GM10266 (cell line): ENCODE results near the gene HSPA9.

Experiments used
- DNase-seq: peaks from one replicate; pipeline ENCODE4 v3.0.0; 2012; ENCODE audit errors: extremely low spot score
- CTCF ChIP-seq: IDR thresholded peaks from 2 replicates; pipeline ENCODE4 v1.5.1; 2012; ENCODE audit warnings: mild to moderate bottlenecking, low read depth; ENCODE audit not compliant: control insufficient read depth, insufficient read depth; ENCODE audit errors: missing control alignments

HSPA9 gene

GRCh38 chr5:138563340-138564118, 11.7 kb downstream of the HSPA9 start:
- no peak for TF ChIP-seq CTCF
- DNase-seq: no peak

DNA sequence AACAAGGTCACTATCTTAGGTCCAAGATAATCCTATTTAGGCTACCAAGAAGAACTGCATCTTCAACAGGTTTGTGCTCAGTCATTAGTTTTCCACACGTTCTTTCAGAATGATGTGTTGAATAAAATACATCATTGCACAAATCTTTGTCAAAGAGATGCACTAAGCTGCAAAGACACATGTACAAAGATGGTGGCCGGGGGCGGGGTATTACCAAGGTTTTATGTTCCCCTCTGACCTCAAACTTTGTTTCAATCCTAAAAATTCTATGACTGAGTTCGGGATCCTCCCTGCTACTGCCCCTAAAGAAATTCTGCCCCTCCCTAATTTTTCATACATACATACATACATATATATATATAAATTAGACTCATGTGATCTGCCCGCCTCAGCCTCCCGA, 14.2 kb downstream of the HSPA9 start:
- TF ChIP-seq CTCF: no peak
- no peak for DNase-seq

GRCh38 chr5:138559937-138560336, 15.3 kb downstream of the HSPA9 start:
- DNase-seq: no peak
- TF ChIP-seq CTCF: no peak

DNA sequence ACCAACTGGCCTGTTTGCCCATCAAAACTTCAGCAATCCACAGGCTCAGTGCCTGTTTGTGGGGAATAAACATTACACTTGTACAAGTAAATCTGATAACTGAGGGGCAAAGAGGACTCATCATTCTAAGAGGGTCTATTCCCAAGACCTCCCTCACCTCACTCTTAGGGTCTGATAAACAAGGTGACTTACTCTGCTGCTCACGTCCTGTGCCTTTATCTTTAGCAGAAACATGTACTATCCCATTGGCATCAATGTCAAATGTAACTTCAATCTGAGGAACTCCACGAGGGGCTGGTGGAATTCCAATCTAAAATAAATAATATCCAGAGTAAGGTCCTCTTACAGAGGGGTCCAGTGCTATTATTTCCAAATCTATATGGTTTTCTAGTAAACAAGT, 17.5 kb downstream of the HSPA9 start:
- TF ChIP-seq CTCF: no peak
- no peak for DNase-seq

GRCh38 chr5:138554143-138554542, 21.1 kb downstream of the HSPA9 start:
- DNase-seq: no peak
- TF ChIP-seq CTCF: no peak

- no peak for TF ChIP-seq CTCF
Measured at GRCh38 chr5:138553437-138554095, 21.6 kb downstream of the HSPA9 start.

DNA sequence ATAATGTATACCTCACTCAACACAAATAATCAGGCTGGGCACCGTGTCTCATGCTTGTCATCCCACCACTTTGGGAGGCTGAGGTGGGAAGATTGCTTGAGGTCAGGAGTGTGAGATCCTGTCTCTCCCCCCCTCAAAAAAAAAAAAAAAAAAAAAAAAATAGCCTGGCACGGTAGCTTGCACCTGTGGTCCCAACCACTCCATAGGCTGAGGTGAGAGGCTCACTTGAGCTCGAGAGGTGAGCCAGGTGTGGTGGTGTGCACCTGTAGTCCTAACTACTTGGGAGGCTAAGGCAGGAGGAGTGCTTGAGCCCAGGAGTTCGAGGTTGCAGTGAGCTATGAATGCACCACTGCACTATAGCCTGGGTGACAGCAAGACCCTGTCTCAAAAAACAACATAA, 22.5 kb downstream of the HSPA9 start:
- no peak for TF ChIP-seq CTCF
- DNase-seq: no peak

More at GRCh38 chr5:138553437-138554095, 21.6 kb downstream of the HSPA9 start:
- no peak for DNase-seq
